Measurements from ENCODE around the gene TMEM91. TPM values are rescaled to one million over a fixed set of nuclear protein-coding genes. Genes with fewer than 3 reads are reported as not detected.
"Not testable (repeated sequence)": the region's sequence is repeated elsewhere in the genome, so short reads cannot be mapped to it uniquely, and the experiment has no call there.

Gene TMEM91
- total RNA-seq, 4 donors from 2014 or later: 5.0 to 14.9 (median 9.0) TPM

- 92 to 94% methylated on average over 10 of the region's 10 CpGs for WGBS, 2 donors
- H3K4me1 ChIP-seq: no peaks in the 10 kb centered on the region
- no peaks in the 10 kb centered on the region for H3K9me3 ChIP-seq
- no peaks in the 10 kb centered on the region for H3K36me3 ChIP-seq
- no peaks in the 10 kb centered on the region for H3K27me3 ChIP-seq
- H3K27ac ChIP-seq: no peak overlapping the region
- no peak for DNase-seq
- TF ChIP-seq POLR2A (IDR thresholded peaks at IDR 0.05) (no peak), CTCF (IDR thresholded peaks at IDR 0.05) (no peak)
- H3K4me3 ChIP-seq (replicated peaks in 1 of 3): no peak overlapping the region
- intact Hi-C loops (cut with DNase I): no loop called here
These were observed 40.9 kb upstream of the TMEM91 start for GRCh38 chr19:41335467-41335866.

- Histone ChIP-seq H3K27ac (no peak overlapping the region), H3K4me1 (no peaks in the 10 kb centered on the region), H3K4me3 (replicated peaks in 1 of 3) (no peak overlapping the region), H3K27me3 (no peaks in the 10 kb centered on the region), H3K36me3 (peaks cover 0 to 5% of the 10 kb centered on the region in 2 donors), H3K9me3 (no peaks in the 10 kb centered on the region)
- no peak for DNase-seq
- intact Hi-C loops (cut with DNase I): no loop called here
- WGBS, 2 donors: 74 to 79% methylated on average over 5 of the region's 5 CpGs
- TF ChIP-seq POLR2A (IDR thresholded peaks at IDR 0.05): no peak
- TF ChIP-seq CTCF (IDR thresholded peaks at IDR 0.05): no peak
These were observed 36.4 kb upstream of the TMEM91 start for GRCh38 chr19:41339936-41340335.

- Histone ChIP-seq H3K4me1 (no peaks in the 10 kb centered on the region), H3K4me3 (replicated peaks in 1 of 3) (no peak overlapping the region), H3K9me3 (no peaks in the 10 kb centered on the region), H3K27me3 (no peaks in the 10 kb centered on the region), H3K27ac (no peak overlapping the region), H3K36me3 (peaks cover 0 to 5% of the 10 kb centered on the region in 2 donors)
- WGBS, 2 donors: 90 to 91% methylated on average over 16 to 20 of the region's 20 CpGs
- DNase-seq: peak; percentile 29 to 47
- intact Hi-C loops (cut with DNase I): no loop called here
- peak in 2 of 6 experiments; percentile 13 to 33 for TF ChIP-seq CTCF (IDR thresholded peaks at IDR 0.05)
- no peak for TF ChIP-seq POLR2A (IDR thresholded peaks at IDR 0.05)
These were observed 34.5 kb upstream of the TMEM91 start for GRCh38 chr19:41341669-41342490.

- TF ChIP-seq CTCF (IDR thresholded peaks at IDR 0.05) (no peak), POLR2A (IDR thresholded peaks at IDR 0.05) (no peak)
- Histone ChIP-seq H3K9me3 (no peaks in the 10 kb centered on the region), H3K27me3 (no peaks in the 10 kb centered on the region), H3K27ac (no peak overlapping the region), H3K4me3 (replicated peaks in 1 of 3) (no peak overlapping the region), H3K4me1 (no peaks in the 10 kb centered on the region), H3K36me3 (peaks cover 0 to 5% of the 10 kb centered on the region in 2 donors)
- WGBS, 2 donors: 96% methylated on average over 2 of the region's 2 CpGs
- DNase-seq: no peak
- intact Hi-C loops (cut with DNase I): no loop called here
These were observed 32.2 kb upstream of the TMEM91 start for GRCh38 chr19:41344162-41344561.

- H3K36me3 ChIP-seq; H3K27ac ChIP-seq; H3K4me1 ChIP-seq; DNase-seq; H3K9me3 ChIP-seq; H3K4me3 ChIP-seq (replicated peaks in 1 of 3); H3K27me3 ChIP-seq; intact Hi-C loops (cut with DNase I): not testable (repeated sequence)
- WGBS, 2 donors: 92 to 94% methylated on average over 9 of the region's 9 CpGs
These were observed 29.4 kb upstream of the TMEM91 start for GRCh38 chr19:41346916-41347315.
